Measurements from ENCODE around the gene SRSF4. TPM values are rescaled to one million over a fixed set of nuclear protein-coding genes. Genes with fewer than 3 reads are reported as not detected.

The SRSF4 gene
- total and polyA plus RNA-seq, 2 donors (not counting 1 experiment from before 2014, with no cell fraction given): 51.4 to 61.9 TPM

DNA sequence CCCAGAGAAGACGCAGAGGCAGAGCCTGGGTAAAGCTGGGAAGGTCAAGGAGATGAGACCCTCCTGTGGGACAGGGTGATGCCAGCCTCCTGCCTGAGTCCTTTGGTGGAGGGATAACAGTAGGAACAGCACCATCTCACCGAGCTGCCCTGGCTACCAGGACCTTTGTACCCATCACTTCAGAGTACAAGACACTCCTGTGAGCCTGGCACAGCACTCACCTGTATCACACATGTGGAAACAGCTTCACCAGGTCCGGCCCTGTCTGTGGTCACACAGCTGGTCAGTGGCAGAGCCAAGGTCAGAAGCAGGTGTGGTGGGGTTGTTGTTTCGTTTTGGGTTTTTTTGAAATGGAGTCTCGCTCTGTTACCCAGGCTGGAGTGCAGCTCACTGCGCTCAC, 53.0 kb downstream of the SRSF4 start:
- TF ChIP-seq, protein P1, sequence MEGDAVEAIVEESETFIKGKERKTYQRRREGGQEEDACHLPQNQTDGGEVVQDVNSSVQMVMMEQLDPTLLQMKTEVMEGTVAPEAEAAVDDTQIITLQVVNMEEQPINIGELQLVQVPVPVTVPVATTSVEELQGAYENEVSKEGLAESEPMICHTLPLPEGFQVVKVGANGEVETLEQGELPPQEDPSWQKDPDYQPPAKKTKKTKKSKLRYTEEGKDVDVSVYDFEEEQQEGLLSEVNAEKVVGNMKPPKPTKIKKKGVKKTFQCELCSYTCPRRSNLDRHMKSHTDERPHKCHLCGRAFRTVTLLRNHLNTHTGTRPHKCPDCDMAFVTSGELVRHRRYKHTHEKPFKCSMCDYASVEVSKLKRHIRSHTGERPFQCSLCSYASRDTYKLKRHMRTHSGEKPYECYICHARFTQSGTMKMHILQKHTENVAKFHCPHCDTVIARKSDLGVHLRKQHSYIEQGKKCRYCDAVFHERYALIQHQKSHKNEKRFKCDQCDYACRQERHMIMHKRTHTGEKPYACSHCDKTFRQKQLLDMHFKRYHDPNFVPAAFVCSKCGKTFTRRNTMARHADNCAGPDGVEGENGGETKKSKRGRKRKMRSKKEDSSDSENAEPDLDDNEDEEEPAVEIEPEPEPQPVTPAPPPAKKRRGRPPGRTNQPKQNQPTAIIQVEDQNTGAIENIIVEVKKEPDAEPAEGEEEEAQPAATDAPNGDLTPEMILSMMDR (conservative IDR thresholded peaks at IDR 0.05 in 1 of 2, IDR thresholded peaks at IDR 0.05 in 1 of 2; ENCODE audit: low read depth in 1 of 2, low read length in 2 of 2): no peak
- TF ChIP-seq EZH2 (IDR thresholded peaks at IDR 0.05; ENCODE audit: low read length, missing control alignments): no peak
- H3K79me2 ChIP-seq (ENCODE audit: control insufficient read depth, insufficient read depth, low read length): no peaks in the 10 kb centered on the region
- no peaks in the 10 kb centered on the region for H3K4me1 ChIP-seq (ENCODE audit: control insufficient read depth, extremely low read depth, insufficient read depth, low read length)
- H3K9me3 ChIP-seq (ENCODE audit: control insufficient read depth, insufficient read depth, low read depth, low read length): no peaks in the 10 kb centered on the region
- H3K36me3 ChIP-seq (ENCODE audit: control insufficient read depth, insufficient read depth, low read length): no peaks in the 10 kb centered on the region
- H3K27ac ChIP-seq (ENCODE audit: insufficient read depth, low read length): no peak overlapping the region
- no peak overlapping the region for H3K4me3 ChIP-seq (replicated peaks in 1 of 4; ENCODE audit: control extremely low read depth in 1 of 4, insufficient read depth in 1 of 4, low read depth in 3 of 4, low read length in 4 of 4)
- no peak overlapping the region for H2AFZ ChIP-seq (ENCODE audit: low read length)
- H3K9ac ChIP-seq (ENCODE audit: insufficient read depth, low read length): no peak overlapping the region
- H4K20me1 ChIP-seq (ENCODE audit: control insufficient read depth, extremely low read depth, insufficient read depth, low read length): no peaks in the 10 kb centered on the region
- DNase-seq (ENCODE audit: low read depth in 2 of 2): no peak
- H3K27me3 ChIP-seq (ENCODE audit: control insufficient read depth, insufficient read depth, low read length): no peaks in the 10 kb centered on the region
- H3K4me2 ChIP-seq (ENCODE audit: extremely low read depth, insufficient read depth, low read length): no peak overlapping the region

DNA sequence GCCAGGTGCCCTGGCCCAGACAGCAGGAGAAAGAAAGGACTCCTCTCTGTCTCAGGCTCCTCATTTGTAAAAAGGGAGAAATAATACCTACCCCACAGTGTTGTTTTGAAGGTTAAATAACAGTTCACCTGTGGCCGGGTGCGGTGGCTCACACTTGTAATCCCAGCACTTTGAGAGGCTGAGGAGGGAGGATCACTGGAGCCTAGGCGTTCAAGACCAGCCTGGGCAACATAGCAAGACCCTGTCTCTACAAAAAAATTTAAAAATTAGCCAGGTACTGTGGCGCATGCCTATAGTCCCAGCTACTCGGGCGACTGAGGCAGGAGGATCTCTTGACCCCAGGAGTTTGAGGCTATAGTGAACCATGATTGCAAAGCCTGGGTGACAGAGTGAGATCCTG, 55.5 kb downstream of the SRSF4 start:
- Histone ChIP-seq H3K4me3 (replicated peaks in 1 of 4; ENCODE audit: control extremely low read depth in 1 of 4, insufficient read depth in 1 of 4, low read depth in 3 of 4, low read length in 4 of 4) (no peak overlapping the region), H3K9ac (ENCODE audit: insufficient read depth, low read length) (no peak overlapping the region), H3K27ac (ENCODE audit: insufficient read depth, low read length) (no peak overlapping the region), H3K4me1 (ENCODE audit: control insufficient read depth, extremely low read depth, insufficient read depth, low read length) (no peaks in the 10 kb centered on the region), H2AFZ (ENCODE audit: low read length) (no peak overlapping the region), H3K9me3 (ENCODE audit: control insufficient read depth, insufficient read depth, low read depth, low read length) (no peaks in the 10 kb centered on the region), H3K27me3 (ENCODE audit: control insufficient read depth, insufficient read depth, low read length) (no peaks in the 10 kb centered on the region), H3K36me3 (ENCODE audit: control insufficient read depth, insufficient read depth, low read length) (no peaks in the 10 kb centered on the region), H3K79me2 (ENCODE audit: control insufficient read depth, insufficient read depth, low read length) (peaks cover 12% of the 10 kb centered on the region), H4K20me1 (ENCODE audit: control insufficient read depth, extremely low read depth, insufficient read depth, low read length) (no peaks in the 10 kb centered on the region), H3K4me2 (ENCODE audit: extremely low read depth, insufficient read depth, low read length) (no peak overlapping the region)
- TF ChIP-seq, protein P1 (conservative IDR thresholded peaks at IDR 0.05 in 1 of 2, IDR thresholded peaks at IDR 0.05 in 1 of 2; ENCODE audit: low read depth in 1 of 2, low read length in 2 of 2): no peak
- TF ChIP-seq EZH2 (IDR thresholded peaks at IDR 0.05; ENCODE audit: low read length, missing control alignments): no peak
- DNase-seq (ENCODE audit: low read depth in 2 of 2): no peak

DNA sequence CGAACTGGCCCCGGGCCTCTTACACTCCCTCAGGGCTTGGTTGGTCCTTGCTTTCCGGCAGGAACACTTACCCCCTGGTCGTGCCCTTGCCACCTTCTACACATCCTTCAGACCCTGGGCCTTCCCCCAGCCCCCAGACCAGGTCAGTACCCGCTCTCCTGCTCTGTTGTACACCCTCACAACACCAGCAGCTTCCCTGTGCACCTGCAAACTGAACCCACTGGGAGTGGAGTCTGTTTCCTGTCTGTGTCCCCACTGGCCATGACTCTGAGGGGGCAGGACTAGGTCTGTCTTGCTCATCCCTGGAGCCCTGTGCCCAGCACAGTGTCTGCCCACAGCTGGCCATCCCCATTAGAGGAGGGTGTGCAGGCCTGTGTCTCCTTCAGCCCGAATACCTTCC, 55.9 kb downstream of the SRSF4 start:
- TF ChIP-seq, protein P1 (conservative IDR thresholded peaks at IDR 0.05 in 1 of 2, IDR thresholded peaks at IDR 0.05 in 1 of 2; ENCODE audit: low read depth in 1 of 2, low read length in 2 of 2): no peak
- no peak for TF ChIP-seq EZH2 (IDR thresholded peaks at IDR 0.05; ENCODE audit: low read length, missing control alignments)
- Histone ChIP-seq H3K9me3 (ENCODE audit: control insufficient read depth, insufficient read depth, low read depth, low read length) (no peaks in the 10 kb centered on the region), H3K4me1 (ENCODE audit: control insufficient read depth, extremely low read depth, insufficient read depth, low read length) (no peaks in the 10 kb centered on the region), H3K9ac (ENCODE audit: insufficient read depth, low read length) (no peak overlapping the region), H3K36me3 (ENCODE audit: control insufficient read depth, insufficient read depth, low read length) (peaks cover 2% of the 10 kb centered on the region), H3K27ac (ENCODE audit: insufficient read depth, low read length) (no peak overlapping the region), H2AFZ (ENCODE audit: low read length) (no peak overlapping the region), H3K27me3 (ENCODE audit: control insufficient read depth, insufficient read depth, low read length) (no peaks in the 10 kb centered on the region), H4K20me1 (ENCODE audit: control insufficient read depth, extremely low read depth, insufficient read depth, low read length) (no peaks in the 10 kb centered on the region), H3K4me2 (ENCODE audit: extremely low read depth, insufficient read depth, low read length) (peak overlapping the region; percentile 92), H3K79me2 (ENCODE audit: control insufficient read depth, insufficient read depth, low read length) (peaks cover 16% of the 10 kb centered on the region), H3K4me3 (replicated peaks in 1 of 4; ENCODE audit: control extremely low read depth in 1 of 4, insufficient read depth in 1 of 4, low read depth in 3 of 4, low read length in 4 of 4) (no peak overlapping the region)
- DNase-seq (ENCODE audit: low read depth in 2 of 2): no peak

All from fibroblast of lung (primary cell).